GM18508 (cell line): ENCODE data around the gene GJA9.

Experiments used
- ATAC-seq: cut with Tn5 transposase; IDR thresholded peaks from one replicate; pipeline ENCODE4 v1.9.1; 2021; ENCODE audit warnings: moderate number of reproducible peaks; ENCODE audit not compliant: insufficient read depth, unreplicated experiment

The GJA9 gene

GRCh38 chr1:38834221-38834782 is 47.1 kb downstream of the GJA9 start:
- no peak for ATAC-seq

- no peak for ATAC-seq
Measured at GRCh38 chr1:38833146-38833545, 48.2 kb downstream of the GJA9 start.

- ATAC-seq: no peak
Measured at GRCh38 chr1:38832370-38832734, 49.0 kb downstream of the GJA9 start.

DNA sequence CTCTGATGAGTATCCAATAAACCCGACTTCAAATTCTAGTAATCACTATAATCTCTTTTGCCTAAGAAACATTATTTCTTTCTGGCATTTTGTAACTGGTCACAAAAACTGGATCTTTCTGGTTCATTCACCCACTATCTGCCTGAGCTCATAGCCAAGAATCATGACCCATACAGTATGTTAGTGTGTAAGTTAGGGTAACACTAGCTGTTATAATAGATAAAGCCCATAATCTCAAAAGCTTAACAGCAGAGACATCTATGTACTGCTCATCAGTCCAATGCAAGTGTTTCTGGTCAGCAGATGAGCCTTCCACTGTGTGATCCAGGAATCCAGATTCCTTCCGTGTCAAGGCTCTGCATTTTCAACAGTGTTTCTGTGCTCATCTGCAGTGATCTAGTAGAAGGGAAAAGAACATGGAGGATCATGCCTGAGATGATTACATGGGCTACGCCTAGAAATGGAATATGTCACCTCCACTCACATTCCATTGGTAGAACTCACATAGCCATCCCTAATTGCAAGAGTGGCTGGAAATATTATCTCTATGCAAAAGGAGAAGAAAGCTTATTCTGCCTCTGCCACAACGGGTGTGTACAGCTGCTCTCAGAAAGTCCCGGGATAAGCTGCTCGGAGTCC is 49.5 kb downstream of the GJA9 start:
- ATAC-seq: no peak

DNA sequence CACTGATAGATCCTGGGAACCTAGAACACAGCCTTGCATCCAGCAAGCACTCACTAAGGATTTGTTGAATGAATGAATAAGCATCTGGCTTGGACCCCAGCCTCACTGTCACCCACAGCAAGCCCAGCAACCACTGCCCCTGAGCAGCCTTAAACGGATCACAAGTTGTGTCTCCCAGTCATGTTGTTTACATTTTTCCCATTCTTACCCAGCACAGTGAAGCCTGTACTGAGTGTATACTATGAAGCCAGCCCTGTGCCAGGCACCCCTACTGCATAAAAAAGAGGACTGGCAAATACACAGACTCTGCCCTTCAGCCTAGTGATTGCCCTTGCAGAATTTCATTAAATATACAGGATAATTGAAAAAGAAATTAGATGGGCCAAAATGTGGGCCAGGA is 52.0 kb downstream of the GJA9 start:
- no peak for ATAC-seq

DNA sequence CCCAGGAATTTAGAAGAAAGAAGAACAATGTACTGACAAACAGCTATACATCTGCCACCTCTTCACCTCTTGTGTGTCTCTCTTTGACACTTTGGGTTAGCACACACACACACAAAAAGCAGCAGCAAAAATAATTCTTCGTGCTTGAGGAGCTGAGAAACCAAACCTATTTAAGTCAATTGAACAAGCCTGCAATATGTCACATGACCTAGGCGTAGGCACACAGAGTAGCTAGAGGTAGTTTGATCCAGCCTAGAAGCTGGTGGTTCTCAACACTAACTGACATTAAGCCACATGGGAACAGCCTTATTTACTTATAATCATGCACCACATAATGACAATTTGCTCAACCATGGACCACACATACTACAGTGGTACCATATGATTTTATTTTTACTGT is 54.1 kb downstream of the GJA9 start:
- ATAC-seq: no peak

GRCh38 chr1:38826886-38827285 is 54.5 kb downstream of the GJA9 start:
- no peak for ATAC-seq

DNA sequence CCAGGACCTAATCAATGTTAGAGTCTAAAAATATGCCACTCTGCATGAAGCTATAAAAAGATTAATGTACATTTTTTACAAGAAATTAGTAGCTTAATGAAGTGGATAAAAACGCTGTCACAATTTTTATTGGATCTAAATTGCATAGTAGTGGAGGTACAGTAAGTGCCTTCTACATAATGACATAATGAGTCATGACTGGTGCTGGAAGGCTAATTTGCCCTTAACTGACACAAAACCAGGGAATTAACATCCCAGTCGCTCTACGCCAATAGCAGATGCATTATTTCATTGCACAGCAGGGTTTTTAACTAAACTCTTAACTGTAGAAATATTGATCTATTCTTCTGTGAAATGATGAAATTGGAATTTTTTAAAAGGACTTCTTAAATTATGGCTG is 55.1 kb downstream of the GJA9 start:
- ATAC-seq: no peak
